HG03039 (cell line): ENCODE data around the gene COL26A1.
"Not testable (repeated sequence)": the region's sequence is repeated elsewhere in the genome, so short reads cannot be mapped to it uniquely, and the experiment has no call there.

Experiments used
- ATAC-seq: cut with Tn5 transposase; IDR thresholded peaks from one replicate; pipeline ENCODE4 v1.9.1; 2021; ENCODE audit warnings: mild to moderate bottlenecking, moderate library complexity; ENCODE audit not compliant: unreplicated experiment

COL26A1 gene

GRCh38 chr7:101436221-101436735 lies 73.6 kb downstream of the COL26A1 start:
- no peak for ATAC-seq

DNA sequence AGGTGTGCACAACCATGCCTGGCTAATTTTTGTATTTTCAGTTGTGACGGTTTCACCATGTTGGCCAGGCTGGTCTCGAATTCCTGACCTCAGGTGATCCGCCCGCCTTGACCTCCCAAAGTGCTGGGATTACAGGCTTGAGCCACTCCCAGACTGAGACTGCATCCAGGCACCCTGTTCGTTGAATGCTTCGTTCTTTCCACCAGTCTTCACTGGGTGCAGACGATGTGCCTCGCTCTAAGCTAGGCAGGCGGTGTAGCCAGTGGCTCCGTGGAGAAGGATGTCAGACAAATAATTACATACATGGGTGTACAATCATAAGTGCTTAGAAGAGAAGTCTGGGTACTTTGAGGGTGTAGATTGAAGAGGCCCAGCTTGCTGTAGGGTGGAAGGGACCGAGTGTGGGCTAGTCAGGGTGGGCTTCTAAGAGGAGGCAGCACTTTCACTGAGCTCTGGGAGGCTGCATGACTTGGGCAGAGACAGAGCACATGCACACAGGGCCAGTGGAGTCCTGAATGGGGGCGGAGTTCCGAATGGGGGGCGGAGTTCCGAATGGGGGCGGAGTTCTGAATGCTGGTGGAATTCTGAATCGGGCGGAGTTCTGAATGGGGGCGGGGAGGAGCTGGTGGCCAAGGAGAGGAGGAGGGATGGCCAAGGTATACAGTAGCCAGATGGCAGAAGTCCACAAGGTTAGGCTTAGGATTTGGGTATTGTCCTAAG lies 74.3 kb downstream of the COL26A1 start:
- no peak for ATAC-seq

DNA sequence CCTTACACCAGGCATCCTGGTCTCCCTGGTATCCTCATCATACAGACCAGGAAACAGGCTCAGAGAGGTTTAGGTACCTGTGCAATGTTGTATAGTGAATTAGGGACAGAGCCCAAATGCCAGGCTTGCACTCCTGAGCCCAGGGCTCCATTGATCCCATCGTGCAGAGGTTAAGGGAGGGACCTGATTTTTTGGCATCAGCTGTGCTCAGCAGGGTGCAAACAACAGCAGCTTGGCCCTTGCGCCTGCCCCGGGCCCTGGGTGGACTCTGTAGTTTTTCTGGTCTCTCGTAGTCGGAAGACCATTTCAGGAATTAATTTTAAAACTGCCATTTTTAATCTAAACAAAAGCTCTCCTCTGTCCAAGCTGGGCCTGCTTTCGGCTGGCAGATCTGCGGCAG lies 79.2 kb downstream of the COL26A1 start:
- no peak for ATAC-seq

DNA sequence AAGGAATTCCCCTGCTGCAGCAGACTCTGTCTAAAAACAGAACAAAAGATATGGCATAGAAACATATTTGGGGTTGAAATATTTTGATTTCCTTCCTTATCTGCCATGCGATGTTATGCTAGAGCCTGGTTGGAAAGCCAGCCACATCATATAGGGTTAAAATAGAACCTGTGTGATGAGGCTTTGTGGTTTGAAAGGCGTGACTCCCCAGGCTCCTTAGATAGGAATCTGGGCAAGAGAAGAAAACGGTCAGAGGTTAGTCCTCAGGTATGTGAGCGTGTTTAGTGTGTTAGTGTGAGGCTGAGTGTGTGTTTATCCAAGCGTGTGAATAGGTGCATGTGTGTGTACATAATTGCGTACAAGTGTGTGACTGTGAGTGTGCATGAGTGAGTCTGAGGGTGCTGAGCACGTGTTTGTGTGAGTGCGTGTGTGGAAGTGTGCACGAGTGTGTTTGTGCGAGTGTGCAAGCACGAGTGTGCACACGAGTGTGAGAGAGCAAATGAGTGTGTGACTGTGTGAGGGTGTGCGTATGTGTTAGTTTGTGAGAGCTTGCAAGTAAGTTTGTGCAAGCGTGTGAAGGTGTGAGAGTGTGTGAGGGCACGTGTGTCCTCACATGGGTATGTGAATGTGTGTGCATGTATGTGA lies 79.9 kb downstream of the COL26A1 start:
- ATAC-seq, result no peak

GRCh38 chr7:101450064-101450463 lies 87.4 kb downstream of the COL26A1 start:
- ATAC-seq, result no peak

DNA sequence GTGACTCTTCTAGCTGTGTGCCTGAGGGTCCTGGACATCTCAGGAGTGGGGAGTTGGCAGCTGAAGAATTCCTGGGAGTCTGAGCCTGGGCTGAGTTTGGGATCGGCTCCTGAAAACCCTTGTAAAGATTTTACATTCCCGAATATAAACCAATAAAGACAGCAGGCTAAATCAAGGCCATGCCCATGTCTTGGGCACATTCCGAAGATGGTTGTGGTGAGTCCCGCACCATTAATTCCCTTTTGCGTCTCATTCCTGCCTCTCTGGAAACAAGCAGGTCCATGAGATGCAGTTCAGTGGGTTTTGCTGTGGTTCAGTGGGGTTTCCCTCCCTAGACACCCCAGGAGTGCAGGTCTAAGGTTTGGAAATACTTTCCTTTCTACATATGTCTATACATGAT lies 90.9 kb downstream of the COL26A1 start:
- no peak for ATAC-seq

DNA sequence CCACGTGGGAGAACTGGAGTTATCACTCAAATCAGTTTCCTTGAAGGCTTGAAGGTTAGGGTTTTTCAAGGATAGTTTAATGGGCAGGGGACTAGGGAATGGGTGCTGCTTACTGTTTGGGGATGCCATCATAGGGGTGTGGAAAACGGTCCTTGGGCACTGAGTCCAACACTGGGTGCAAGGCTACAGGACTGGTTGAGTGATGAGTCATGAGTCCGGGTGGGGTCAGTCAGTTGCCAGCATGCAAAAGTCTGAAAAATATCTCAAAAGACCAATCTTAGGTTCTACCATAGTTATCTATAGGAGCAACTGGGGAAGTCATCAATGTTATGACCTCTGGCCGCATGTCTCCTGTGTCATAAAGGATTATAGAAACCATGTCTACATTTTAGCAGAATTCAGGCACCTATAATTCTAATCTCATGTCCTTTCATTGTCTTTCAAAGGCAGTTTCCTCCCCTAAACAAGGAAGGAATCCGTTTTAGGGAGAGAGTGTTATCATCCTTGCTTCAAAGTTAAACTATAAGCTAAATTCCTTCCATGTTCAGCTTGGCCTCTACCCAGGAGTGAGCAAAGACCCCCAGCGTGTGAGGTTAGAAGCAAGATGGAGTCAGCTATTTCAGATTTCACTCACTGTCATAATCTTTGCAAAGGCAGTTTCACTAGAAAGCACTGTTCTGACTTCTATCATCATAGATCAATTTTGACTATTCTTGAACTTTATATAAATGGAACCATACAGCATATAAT lies 94.5 kb downstream of the COL26A1 start:
- no peak for ATAC-seq

GRCh38 chr7:101465131-101465530 lies 102.5 kb downstream of the COL26A1 start:
- no peak for ATAC-seq

DNA sequence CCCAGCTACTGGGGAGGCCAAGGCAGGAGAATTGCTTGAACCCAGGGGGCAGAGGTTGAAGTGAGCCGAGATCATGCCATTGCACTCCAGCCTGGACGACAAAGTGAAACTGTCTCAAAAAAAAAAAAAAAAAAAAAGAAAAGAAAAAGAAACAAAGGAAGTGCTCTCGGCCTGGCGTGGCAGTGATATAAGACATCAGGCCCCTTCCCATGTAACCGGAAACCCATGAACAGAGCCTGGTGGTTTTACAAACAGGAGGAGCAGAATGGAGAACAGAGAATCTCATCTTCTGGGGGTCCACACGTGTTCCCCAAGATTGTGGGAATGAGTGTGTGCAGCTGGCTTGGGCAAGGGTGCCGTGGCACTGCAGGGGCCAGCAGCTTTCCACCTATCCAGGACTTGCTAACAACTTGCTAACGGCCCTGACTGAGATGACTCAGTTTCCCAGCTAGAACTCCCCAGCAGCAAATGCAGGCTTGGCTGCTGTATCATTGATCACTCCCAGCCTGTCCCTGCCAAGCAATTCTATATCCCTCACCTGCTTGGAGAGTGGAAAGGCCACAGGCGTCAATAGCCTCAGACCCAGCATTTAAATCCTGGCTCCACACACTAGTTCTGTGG lies 103.0 kb downstream of the COL26A1 start:
- ATAC-seq, result no peak

GRCh38 chr7:101466871-101467270 lies 104.2 kb downstream of the COL26A1 start:
- ATAC-seq, result no peak

GRCh38 chr7:101468546-101469275 lies 106.0 kb downstream of the COL26A1 start:
- no peak for ATAC-seq

DNA sequence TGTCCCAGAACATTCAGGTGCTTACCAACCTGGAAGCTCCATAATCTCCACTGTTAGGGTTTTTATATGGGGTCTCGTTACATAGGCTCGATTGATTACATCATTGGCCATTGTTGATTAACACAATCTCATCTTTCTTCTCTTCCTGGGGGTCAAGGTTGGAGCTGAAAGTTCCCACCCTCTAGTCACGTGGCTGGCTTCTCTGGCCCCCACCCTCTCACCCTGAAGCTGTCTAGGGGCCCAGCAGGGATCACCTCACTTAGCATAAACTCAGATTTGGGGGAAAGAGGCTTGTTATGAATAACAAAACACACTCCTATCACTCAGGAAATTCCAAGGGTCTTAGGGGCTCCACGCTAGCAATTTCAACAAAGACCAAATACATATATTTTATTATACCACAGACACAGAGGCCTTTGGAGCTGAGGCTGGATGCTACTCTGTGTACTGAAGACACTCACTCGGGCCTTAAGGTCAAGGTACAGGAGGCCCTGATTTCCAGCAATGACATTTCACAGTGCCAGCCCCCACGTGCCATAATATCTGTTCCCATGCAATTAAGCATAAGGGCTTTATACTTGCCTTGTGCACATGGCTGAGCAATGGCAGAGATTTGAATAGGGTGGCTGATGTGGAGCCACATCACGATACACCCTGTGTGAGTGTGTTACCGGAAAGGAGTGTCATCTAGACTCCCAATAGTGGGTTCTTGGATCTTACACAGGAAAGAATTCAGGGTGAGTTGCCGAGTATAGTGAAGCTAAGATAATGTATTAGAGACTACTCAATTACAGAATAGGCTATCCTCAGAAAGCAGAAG lies 108.2 kb downstream of the COL26A1 start:
- no peak for ATAC-seq

GRCh38 chr7:101474178-101474577 lies 111.5 kb downstream of the COL26A1 start:
- no peak for ATAC-seq

GRCh38 chr7:101475691-101476090 lies 113.0 kb downstream of the COL26A1 start:
- not testable (repeated sequence) for ATAC-seq

GRCh38 chr7:101479217-101479616 lies 116.5 kb downstream of the COL26A1 start:
- no peak for ATAC-seq

- not testable (repeated sequence) for ATAC-seq
These were observed 123.4 kb downstream of the COL26A1 start for GRCh38 chr7:101486056-101486432.

GRCh38 chr7:101486433-101487104 lies 123.9 kb downstream of the COL26A1 start:
- no peak for ATAC-seq

DNA sequence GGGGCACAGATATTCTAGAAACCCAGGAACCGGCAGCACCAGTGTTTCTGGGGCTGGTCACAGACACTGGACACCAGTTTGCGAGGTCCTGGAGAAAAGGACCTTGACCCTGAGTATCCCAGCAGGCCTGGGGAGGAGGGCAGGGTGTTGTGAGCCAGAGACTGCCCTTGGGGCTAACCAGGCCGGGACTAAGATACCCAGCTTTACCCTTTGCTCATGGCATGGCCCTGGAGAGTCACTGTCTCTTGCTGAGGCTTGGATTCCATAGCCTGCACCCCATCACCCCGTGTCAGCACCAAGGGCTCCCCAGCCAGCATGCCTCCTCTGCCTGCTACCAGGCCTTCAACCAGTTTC lies 124.4 kb downstream of the COL26A1 start:
- ATAC-seq, result no peak

- no peak for ATAC-seq
These were observed 125.1 kb downstream of the COL26A1 start for GRCh38 chr7:101487753-101488152.
